Stimulated activated CD4-positive, alpha-beta T cell treated with anti-CD3 and anti-CD28 coated beads, Interleukin-1b, Interleukin-23, amount 100 ng/mL, for 4 hours (primary cell): ENCODE results near the gene OTUD7B.
"Not testable (repeated sequence)": the region's sequence is repeated elsewhere in the genome, so short reads cannot be mapped to it uniquely, and the experiment has no call there.

ENCODE experiments used
- DNase-seq, 2 donors: peaks; one replicate each; pipeline ENCODE4 v3.0.0-alpha.2; 2020; ENCODE audit warnings: low read depth in 2 of 2

Gene OTUD7B

DNA sequence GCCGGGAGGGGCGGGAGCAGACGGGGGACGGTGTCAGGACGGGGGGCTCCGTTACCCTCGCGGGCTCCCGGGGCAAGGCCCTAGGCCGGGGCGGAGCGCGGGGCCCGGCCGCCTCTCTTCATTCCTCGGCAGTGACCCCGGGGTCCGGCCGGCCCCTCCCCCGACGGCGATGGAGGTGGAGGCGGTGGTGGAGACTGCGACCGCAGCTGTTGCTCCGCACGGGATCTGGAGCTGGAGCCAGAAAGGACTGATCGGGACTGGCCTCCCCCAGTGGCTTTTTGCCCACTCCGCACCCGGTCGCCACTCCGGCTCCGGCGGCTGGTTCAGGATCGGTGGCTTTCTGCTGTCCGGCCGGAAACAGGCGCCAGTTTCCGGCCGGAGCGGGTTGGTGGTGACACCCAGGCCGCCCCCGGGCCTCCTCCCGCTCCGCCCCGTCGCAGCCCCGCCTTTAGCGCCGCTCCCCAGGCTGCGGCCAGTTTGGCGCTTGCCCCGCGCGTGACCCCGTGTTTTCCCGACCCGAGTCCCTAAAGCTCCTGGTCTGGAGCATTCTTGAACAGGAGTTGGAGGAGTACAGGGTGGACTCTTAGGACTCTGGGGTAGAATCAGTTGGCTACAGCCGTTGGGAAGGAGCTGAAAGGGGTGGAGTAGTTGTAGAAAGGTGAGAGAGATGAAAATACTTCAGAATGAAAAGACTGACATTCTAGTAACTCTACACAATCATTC lies at the start of gene OTUD7B:
OTUD7B (minus strand) TSS at position 334 of the 723 bp plus-strand sequence. CDS start 33,216 bp downstream, outside the sequence.
- peak; percentile 59 to 74 for DNase-seq

DNA sequence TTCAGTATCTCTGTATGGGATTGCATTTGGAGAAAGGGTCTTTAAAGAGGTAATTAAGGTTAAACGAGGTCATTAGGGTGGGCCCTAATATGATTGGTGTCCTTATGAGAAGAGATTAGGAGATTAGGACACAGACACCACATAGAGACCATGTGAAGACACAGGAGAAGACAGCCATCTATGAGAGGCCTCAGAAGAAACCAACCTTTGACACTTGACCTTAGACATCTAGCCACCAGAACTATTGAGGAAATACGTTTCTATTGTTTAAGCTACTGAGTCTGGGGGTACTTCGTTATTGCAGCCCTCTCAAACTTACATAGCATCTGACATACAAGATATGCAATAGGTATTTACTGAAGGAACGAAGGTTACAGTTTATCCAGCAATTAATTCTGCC lies 49.7 kb upstream of the OTUD7B start:
- DNase-seq, result no peak

GRCh38 chr1:150056407-150056806 lies 45.9 kb upstream of the OTUD7B start:
- no peak for DNase-seq

DNA sequence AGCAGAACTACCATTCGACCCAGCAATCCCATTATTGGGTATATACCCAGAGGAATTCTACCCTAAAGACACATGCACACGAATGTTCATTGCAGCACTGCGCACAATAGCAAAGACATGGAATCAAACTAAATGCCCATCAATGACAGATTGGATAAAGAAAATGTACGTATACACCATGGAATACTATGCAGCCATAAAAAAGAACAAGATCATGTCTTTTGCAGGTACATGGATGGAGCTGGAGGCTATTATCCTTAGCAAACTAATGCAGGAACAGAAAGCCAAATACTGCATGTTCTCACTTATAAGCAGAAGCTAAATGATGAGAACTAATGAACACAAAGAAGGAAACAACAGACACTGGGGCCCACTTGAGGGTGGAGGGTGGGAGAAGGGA lies 45.0 kb upstream of the OTUD7B start:
- DNase-seq, result not testable (repeated sequence)

DNA sequence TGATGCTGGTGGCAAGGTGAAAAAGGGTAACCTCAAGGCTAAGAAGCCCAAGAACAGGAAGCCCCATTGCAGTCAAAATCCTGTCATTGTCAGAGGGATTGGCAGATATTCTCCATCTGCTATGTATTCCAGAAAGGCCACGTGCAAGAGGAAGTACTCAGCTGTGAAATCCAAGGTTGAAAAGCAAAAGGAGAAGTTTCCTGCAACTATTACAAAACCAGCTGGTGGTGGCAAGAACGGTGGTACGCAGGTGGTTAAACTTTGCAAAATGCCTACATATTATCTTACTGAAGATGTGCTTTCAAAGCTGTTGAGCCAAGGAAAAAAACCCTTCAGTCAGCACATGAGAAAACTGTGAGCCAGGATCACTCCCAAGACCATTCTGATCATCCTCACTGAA lies 43.4 kb upstream of the OTUD7B start:
- DNase-seq, result no peak

DNA sequence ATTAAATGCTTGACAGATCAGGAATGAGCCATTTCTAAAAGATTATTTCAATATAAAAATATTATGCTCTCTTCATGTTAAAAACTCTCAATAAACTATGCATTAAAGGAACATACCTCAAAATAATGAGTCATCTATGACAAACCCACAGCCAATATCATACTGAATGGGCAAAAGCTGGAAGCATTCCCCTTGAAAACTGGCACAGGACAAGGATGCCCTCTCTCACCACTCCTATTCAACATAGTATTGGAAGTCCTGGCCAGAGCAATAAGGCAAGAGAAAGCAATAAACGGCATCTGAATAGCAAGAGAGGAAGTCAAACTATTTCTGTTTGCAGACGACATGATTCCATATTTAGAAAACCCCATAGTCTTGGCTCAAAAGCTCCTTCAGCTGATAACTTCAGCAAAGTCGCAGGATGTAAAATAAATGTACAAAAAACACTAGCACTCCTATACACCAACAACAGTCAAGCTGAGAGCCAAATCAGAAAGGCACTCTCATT lies 41.4 kb upstream of the OTUD7B start:
- not testable (repeated sequence) for DNase-seq

DNA sequence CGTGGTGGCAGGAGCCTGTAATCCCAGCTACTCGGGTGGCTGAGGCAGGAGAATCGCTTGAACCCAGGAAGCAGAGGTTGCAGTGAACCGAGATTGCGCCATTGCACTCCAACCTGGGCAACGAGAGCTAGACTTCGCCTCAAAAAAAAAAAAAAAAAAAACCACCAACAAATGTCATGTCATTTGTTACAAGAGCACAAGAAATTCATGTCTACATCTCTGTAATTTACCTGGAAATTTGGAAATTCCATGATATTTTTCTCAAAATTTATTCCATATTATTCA lies 40.5 kb upstream of the OTUD7B start:
- DNase-seq, result no peak

DNA sequence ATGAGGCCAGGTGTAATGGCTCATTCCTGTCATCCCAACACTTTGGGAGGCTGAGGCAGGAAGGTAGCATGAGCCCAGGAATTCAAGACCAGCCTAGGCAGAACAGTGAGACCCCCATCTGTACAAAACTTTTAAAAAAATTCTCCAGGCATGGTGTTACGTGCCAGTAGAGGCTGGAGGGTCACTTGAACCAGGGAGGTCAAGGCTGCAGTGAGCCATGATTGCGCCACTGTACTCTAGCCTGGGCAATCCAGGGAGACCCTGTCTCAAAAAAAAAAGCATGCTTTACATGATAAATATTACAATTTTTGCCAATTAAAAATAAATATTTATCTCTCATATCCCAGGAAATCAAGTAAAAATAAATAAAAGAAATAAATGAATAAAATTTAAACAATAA lies 39.4 kb upstream of the OTUD7B start:
- no peak for DNase-seq

- DNase-seq, result no peak
Observed at GRCh38 chr1:150034336-150034735, 23.8 kb upstream of the OTUD7B start.

GRCh38 chr1:150028322-150028721 lies 17.8 kb upstream of the OTUD7B start:
- DNase-seq, result no peak

DNA sequence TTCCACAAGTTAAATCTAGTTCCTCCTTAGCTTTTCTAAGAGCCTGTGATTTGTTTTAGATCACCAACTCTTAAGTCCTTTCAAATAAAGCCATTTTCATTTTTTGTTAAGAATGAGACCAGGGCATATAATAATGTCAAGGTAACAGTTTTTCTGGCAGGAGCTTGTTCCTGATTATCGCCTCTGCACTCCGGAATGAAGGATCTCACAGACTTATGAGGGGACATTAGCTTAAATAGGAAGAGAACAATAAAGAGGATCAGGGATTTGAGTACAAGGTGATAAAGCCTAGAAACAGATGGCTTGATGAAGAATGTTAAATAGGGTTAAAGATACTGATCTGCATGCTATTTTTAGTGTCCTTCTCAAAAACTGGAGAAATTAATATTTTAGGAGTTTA lies 13.6 kb upstream of the OTUD7B start:
- DNase-seq, result no peak

- no peak for DNase-seq
Observed at GRCh38 chr1:150022357-150022756, 11.8 kb upstream of the OTUD7B start.

DNA sequence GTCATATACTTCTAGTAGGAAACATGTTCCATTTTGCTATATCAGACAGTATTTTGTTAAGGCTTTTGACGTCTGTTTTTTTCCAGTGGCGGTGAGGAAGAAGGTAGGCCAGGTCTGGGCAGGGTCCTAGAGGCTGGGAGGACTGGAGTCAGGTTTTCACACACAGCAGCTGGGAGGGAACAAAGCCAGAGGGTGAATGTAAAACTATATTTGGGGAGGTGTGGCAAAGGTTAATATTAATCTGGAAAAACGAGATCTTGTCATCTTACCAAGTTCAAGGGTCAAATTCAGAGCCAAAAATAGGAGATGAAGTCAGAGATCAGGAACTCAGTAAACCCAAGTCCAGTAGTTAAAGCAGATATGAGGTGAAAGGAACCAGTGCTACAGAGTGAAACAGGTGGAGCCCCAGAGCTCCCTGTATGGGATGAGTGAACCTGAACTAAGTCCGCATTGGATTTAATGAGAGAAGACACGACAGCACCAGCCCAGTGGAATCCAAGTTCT lies 10.7 kb upstream of the OTUD7B start:
- no peak for DNase-seq

GRCh38 chr1:150020711-150021110 lies 10.2 kb upstream of the OTUD7B start:
- DNase-seq, result no peak

DNA sequence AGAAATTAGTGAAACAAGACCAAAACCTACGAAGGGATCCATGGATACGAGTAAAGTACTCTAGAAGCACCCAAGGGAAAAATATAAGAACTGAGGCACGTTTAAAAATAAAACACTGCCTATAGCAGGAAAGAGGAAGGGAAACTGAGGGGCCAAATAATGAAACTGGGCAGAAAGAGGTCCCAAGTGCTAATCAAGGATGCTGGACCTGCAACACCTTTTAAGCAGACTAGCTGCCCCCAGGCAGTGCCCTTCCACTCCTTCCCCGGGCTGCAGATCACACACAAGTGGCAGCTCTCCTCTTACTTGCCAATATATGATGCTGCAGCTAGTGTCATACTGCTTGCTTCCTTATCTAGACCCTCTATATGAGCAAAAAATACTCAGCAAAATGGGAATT lies 7.6 kb upstream of the OTUD7B start:
- no peak for DNase-seq

- no peak for DNase-seq
Observed at GRCh38 chr1:150017206-150017750, 6.8 kb upstream of the OTUD7B start.

GRCh38 chr1:150015651-150016131 lies 5.2 kb upstream of the OTUD7B start:
- DNase-seq, result no peak

GRCh38 chr1:150012611-150013010 lies 2.1 kb upstream of the OTUD7B start:
- no peak for DNase-seq

DNA sequence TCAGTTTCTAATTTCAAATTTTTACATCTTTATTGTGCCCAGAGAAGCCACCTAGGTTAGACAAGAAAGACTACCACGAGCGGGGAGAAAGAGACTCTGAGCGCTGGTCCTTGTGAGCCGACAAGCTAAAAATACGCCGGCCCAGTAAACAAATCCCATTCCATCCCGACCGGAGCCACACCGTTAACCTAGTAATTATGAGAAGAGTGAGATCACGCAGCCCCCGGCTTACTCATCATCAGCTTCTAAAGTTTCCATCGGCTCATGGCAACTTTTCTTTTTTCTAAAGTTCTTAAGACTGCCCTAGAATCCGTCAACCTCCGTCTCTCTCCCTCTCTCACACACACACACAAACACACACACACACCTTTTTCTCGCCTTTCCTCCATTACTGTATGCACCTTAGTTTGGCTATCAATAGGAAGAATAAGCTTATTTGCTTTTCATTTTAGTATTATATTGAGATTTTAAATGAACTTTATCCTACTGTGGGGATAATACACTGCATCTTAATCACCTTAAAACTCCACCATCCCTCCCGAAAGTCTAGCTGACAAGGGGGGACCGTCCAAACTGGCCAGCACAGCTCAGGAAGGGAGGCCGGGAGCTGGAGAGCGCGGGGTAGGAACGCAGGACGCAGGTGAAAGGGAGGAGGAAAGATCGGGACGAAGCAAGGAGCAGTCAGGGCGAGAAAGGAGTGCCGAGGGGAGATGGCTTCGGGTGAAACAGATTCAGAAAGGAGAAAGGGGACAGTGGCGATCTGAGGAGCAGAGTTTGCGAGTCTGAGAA lies 728 bp downstream of the OTUD7B start:
- peak; percentile 48 for DNase-seq

- no peak for DNase-seq
Observed at GRCh38 chr1:150008699-150009098, 1.8 kb downstream of the OTUD7B start.

DNA sequence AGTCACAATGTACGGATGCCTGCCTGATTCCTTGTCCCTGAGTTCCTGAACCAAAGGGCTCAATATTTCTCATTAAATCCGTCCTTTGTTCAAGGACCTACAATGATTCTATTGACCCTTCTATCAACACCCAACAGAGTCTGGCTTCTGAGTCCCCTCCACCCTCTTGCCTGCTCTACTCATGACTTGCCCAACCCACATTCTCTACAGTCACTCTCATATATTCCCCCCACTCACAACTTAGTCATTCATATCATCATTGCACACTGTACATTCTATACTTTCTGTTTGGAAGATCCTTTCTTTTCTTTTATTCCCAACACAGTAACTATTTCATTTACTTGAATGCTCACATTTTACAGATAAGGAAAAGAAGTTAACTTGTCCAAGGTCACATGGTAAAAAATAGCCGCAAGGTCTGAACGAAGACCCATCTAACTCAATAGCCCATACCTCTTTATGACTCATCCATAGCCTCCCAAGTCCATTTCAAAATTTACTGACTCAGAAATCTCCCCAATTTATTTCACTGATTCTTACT lies 3.6 kb downstream of the OTUD7B start:
- DNase-seq, result peak in 1 of 2 donors; percentile 13

DNA sequence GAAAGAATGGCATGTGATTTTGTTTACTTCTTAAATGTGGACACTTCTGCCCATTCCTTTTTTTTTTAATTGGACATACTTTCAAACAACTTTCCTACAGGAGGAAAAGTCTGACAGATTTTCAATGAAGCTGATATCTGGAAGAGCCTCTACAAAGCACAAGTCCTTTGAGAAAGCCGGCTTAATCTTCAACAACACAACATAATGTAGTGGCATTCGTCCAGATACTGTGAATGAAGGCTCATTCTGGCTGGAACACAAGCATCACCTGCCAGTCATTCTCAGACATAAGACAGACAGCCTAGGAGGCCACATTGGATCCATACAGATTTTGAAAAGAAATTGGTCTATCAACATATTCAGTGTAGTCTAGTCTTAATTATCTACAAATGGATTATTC lies 4.9 kb downstream of the OTUD7B start:
- no peak for DNase-seq
